H9 (cell line): Measurements from ENCODE around the gene MUC4. TPM values are rescaled to one million over a fixed set of nuclear protein-coding genes. Genes with fewer than 3 reads are reported as not detected.

Source experiments
- DNase-seq: peaks from one replicate; pipeline ENCODE4 v3.0.0-alpha.2; 2017
- H2AFZ ChIP-seq: one replicate; pipeline ENCODE4 v1.6.1; 2013; ENCODE audit warnings: mild to moderate bottlenecking, low read length, control low read depth, moderate library complexity
- H2AK5ac ChIP-seq: 2 replicates; pipeline ENCODE4 v1.6.1; 2013; ENCODE audit warnings: low read length, control low read depth, mixed read lengths; ENCODE audit not compliant: insufficient read length
- H2BK120ac ChIP-seq: one replicate; pipeline ENCODE4 v1.6.1; 2013; ENCODE audit warnings: low read depth, mild to moderate bottlenecking, low read length, control low read depth, inconsistent platforms; ENCODE audit not compliant: poor library complexity, severe bottlenecking
- H2BK12ac ChIP-seq: 2 replicates; pipeline ENCODE4 v1.6.1; 2013; ENCODE audit warnings: low read length, control low read depth, mixed read lengths, low read depth; ENCODE audit not compliant: insufficient read length
- H2BK15ac ChIP-seq: 2 replicates; pipeline ENCODE4 v1.6.1; 2013; ENCODE audit warnings: low read depth, low read length, control low read depth
- H2BK20ac ChIP-seq: one replicate; pipeline ENCODE4 v1.6.1; 2013; ENCODE audit warnings: low read depth, mild to moderate bottlenecking, low read length, control low read depth, inconsistent platforms; ENCODE audit not compliant: poor library complexity, severe bottlenecking
- H2BK5ac ChIP-seq: 2 replicates; pipeline ENCODE4 v1.6.1; 2013; ENCODE audit warnings: low read length, control low read depth, mixed read lengths; ENCODE audit not compliant: insufficient read length
- H3K14ac ChIP-seq: 2 replicates; pipeline ENCODE4 v1.6.1; 2013; ENCODE audit warnings: low read length, control low read depth; ENCODE audit not compliant: insufficient read depth
- H3K18ac ChIP-seq: 2 replicates; pipeline ENCODE4 v1.6.1; 2013; ENCODE audit warnings: low read depth, mild to moderate bottlenecking, mixed read lengths, low read length, control low read depth; ENCODE audit not compliant: insufficient read length
- H3K23ac ChIP-seq: 2 replicates; pipeline ENCODE4 v1.6.1; 2013; ENCODE audit warnings: low read length, control low read depth, mixed read lengths, low read depth; ENCODE audit not compliant: insufficient read length
- H3K23me2 ChIP-seq: 2 replicates; pipeline ENCODE4 v1.6.1; 2013; ENCODE audit warnings: low read depth, mild to moderate bottlenecking, mixed read lengths, low read length, control low read depth; ENCODE audit not compliant: insufficient read length, poor library complexity, severe bottlenecking
- H3K27ac ChIP-seq: 2 replicates; pipeline ENCODE4 v1.5.1; 2013; ENCODE audit warnings: low read length, control low read depth, mixed read lengths, low read depth; ENCODE audit not compliant: insufficient read length
- H3K27me3 ChIP-seq: 2 replicates; pipeline ENCODE4 v1.6.1; 2013; ENCODE audit warnings: low read length, control low read depth, inconsistent platforms; ENCODE audit not compliant: insufficient read depth
- H3K4ac ChIP-seq: 2 replicates; pipeline ENCODE4 v1.6.1; 2013; ENCODE audit warnings: low read depth, mild to moderate bottlenecking, control low read depth, inconsistent platforms, low read length, moderate library complexity
- H3K4me1 ChIP-seq: 2 replicates; pipeline ENCODE4 v1.6.1; 2013; ENCODE audit warnings: low read length, control low read depth, inconsistent platforms; ENCODE audit not compliant: insufficient read depth
- H3K4me2 ChIP-seq: 2 replicates; pipeline ENCODE4 v1.6.1; 2013; ENCODE audit warnings: low read length, control low read depth, mixed read lengths; ENCODE audit not compliant: insufficient read length, insufficient read depth
- H3K56ac ChIP-seq: 2 replicates; pipeline ENCODE4 v1.6.1; 2013; ENCODE audit warnings: low read depth, mild to moderate bottlenecking, mixed read lengths, low read length, control low read depth; ENCODE audit not compliant: insufficient read length
- H3K79me1 ChIP-seq: 2 replicates; pipeline ENCODE4 v1.6.1; 2013; ENCODE audit warnings: low read depth, mild to moderate bottlenecking, moderate library complexity, low read length, control low read depth, inconsistent platforms; ENCODE audit not compliant: insufficient read depth, poor library complexity, severe bottlenecking
- H3K79me2 ChIP-seq: 2 replicates; pipeline ENCODE4 v1.6.1; 2013; ENCODE audit warnings: low read length, control low read depth, inconsistent platforms; ENCODE audit not compliant: insufficient read depth
- H3K9ac ChIP-seq: 2 replicates; pipeline ENCODE4 v1.6.1; 2013; ENCODE audit warnings: low read length, control low read depth, mixed read lengths; ENCODE audit not compliant: insufficient read length; ENCODE audit errors: extremely low read depth
- H3K9me3 ChIP-seq: one replicate; pipeline ENCODE4 v1.6.1; 2013; ENCODE audit warnings: low read depth, low read length, inconsistent platforms; ENCODE audit not compliant: control insufficient read depth
- H3T11ph ChIP-seq: one replicate; pipeline ENCODE4 v1.6.1; 2013; ENCODE audit warnings: mild to moderate bottlenecking, low read length, control low read depth, inconsistent platforms
- H4K20me1 ChIP-seq: one replicate; pipeline ENCODE4 v1.6.1; 2013; ENCODE audit not compliant: control insufficient read depth, insufficient read length, insufficient read depth
- H4K5ac ChIP-seq: 2 replicates; pipeline ENCODE4 v1.6.1; 2013; ENCODE audit warnings: low read depth, mild to moderate bottlenecking, mixed read lengths, low read length, control low read depth; ENCODE audit not compliant: insufficient read length
- H4K8ac ChIP-seq: replicated peaks from 2 replicates; pipeline ENCODE4 v1.6.1; 2013; ENCODE audit warnings: low read length, control low read depth, mixed read lengths, low read depth; ENCODE audit not compliant: insufficient read length
- H4K91ac ChIP-seq: 2 replicates; pipeline ENCODE4 v1.6.1; 2013; ENCODE audit warnings: low read depth, mild to moderate bottlenecking, moderate library complexity, mixed read lengths, low read length, control low read depth; ENCODE audit not compliant: insufficient read length
- H3K27ac Mint-ChIP-seq, 3 experiments: 2 replicates in 2 of 3; 3 replicates in 1 of 3; pipeline ENCODE4 v1.8.0; 2020 to 2021; ENCODE audit warnings: mixed read lengths in 3 of 3, mild to moderate bottlenecking in 1 of 3, moderate library complexity in 1 of 3
- H3K27me3 Mint-ChIP-seq: 2 replicates; pipeline ENCODE4 v1.8.0; 2021; ENCODE audit warnings: low read depth, mild to moderate bottlenecking, moderate library complexity, mixed read lengths
- H3K36me3 Mint-ChIP-seq, 3 experiments: 2 replicates in 2 of 3; 3 replicates in 1 of 3; pipeline ENCODE4 v1.8.0; 2020 to 2021; ENCODE audit warnings: low read depth in 3 of 3, mixed read lengths in 3 of 3; ENCODE audit not compliant: insufficient read depth in 1 of 3
- H3K4me1 Mint-ChIP-seq, 2 experiments: 2 replicates each; pipeline ENCODE4 v1.8.0; 2020; ENCODE audit warnings: mixed read lengths in 2 of 2
- H3K4me3 Mint-ChIP-seq, 2 experiments: 2 replicates in 1 of 2; 3 replicates in 1 of 2; pipeline ENCODE4 v1.8.0; 2020 to 2021; ENCODE audit warnings: mild to moderate bottlenecking in 2 of 2, mixed read lengths in 2 of 2, moderate library complexity in 1 of 2
- H3K9me3 Mint-ChIP-seq, 2 experiments: 2 replicates in 1 of 2; 3 replicates in 1 of 2; pipeline ENCODE4 v1.8.0; 2020; ENCODE audit warnings: mild to moderate bottlenecking in 2 of 2, mixed read lengths in 2 of 2, moderate library complexity in 1 of 2
- WGBS: extraction: QIAGEN DNeasy Blood & Tissue Kit; methylation state at CpG from one replicate; pipeline ENCODE4 v1.1.7; 2013; ENCODE audit warnings: missing lambda C conversion rate, low lambda C conversion rate, mixed read lengths; ENCODE audit not compliant: insufficient read length; ENCODE audit errors: extremely low coverage; 5-methylcytosine and 5-hydroxymethylcytosine counted together
- total RNA-seq: library from RNA; stranded (reverse); gene quantifications from 2 replicates; pipeline ENCODE4 v1.2.1, GENCODE V29; 2021
- TF ChIP-seq, protein P1 (sequence below): fragments of 200-600 bp; sonication (generic); conservative IDR thresholded peaks from 3 replicates; pipeline ENCODE4 v1.8.0; 2021; ENCODE audit warnings: antibody characterized with exemption, mild to moderate bottlenecking

MUC4 gene
- total RNA-seq, 1 experiment from 2014 or later, result 1.2 TPM

DNA sequence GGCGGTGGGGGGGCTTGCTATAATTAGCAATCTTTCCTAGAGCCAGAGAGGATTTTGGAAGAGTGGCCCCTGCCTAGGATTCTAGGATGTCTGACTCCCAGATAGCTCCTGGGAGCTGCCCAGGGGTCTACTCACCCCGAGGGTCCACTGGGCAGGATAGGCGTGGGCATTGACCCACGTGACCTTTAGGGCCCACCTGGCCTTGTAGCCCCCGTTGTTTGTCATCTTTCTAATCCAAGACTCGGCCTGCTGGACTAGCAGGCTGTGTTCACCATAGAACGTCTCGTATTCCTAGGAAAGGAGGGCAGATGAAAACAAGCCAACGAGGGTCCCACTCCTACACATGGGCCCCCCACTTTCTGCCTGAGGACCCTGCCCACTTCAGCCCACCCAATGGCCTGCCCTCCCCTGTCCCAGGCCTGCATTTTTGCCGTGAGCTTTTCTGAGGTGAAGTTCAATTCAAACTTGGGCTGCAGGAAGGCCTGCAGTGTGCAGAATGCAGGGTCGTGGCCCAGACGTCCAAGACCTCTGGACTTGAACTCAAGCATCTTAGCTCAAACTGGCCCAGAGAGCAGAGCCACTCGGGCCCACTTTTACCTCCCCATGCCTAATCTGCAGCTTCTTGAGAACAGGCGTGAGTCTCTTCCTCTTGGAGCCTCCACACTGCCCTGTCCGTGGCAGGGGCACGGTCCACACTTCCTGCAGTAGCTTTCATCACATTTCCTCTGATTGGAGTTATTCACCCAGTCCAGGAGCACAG, 41.5 kb downstream of the MUC4 start:
- Histone ChIP-seq H3K14ac (no peak overlapping the region), H4K5ac (no peak overlapping the region), H3K9me3 (no peaks in the 10 kb centered on the region), H3K23me2 (peaks cover 2% of the 10 kb centered on the region), H2BK15ac (no peak overlapping the region), H2BK20ac (no peak overlapping the region), H3K4ac (no peak overlapping the region), H3K27me3 (no peaks in the 10 kb centered on the region), H3K4me1 (no peaks in the 10 kb centered on the region), H4K20me1 (no peaks in the 10 kb centered on the region), H4K91ac (no peak overlapping the region), H4K8ac (no peak overlapping the region), H2AK5ac (no peak overlapping the region), H3K18ac (no peak overlapping the region), H3K4me2 (no peak overlapping the region), H3K79me1 (no peaks in the 10 kb centered on the region), H3K27ac (no peak overlapping the region), H2AFZ (no peak overlapping the region), H3K56ac (no peak overlapping the region), H3K9ac (no peak overlapping the region), H3K79me2 (no peaks in the 10 kb centered on the region), H3K23ac (no peak overlapping the region), H2BK120ac (no peak overlapping the region), H2BK12ac (no peak overlapping the region), H3T11ph (no peak overlapping the region), H2BK5ac (no peak overlapping the region)
- Mint-ChIP-seq H3K4me3 (no peak overlapping the region), H3K9me3 (peaks cover 3 to 10% of the 10 kb centered on the region in 2 experiments; a peak in 4 of 5 replicates), H3K27me3 (no peaks in the 10 kb centered on the region; the same call in none of the 2 replicates), H3K36me3 (peaks cover 0 to 10% (median 2%) of the 10 kb centered on the region in 3 experiments; a peak in 1 of 7 replicates), H3K27ac (no peak overlapping the region), H3K4me1 (no peaks in the 10 kb centered on the region; a peak in 1 of 4 replicates)
- TF ChIP-seq, protein P1, sequence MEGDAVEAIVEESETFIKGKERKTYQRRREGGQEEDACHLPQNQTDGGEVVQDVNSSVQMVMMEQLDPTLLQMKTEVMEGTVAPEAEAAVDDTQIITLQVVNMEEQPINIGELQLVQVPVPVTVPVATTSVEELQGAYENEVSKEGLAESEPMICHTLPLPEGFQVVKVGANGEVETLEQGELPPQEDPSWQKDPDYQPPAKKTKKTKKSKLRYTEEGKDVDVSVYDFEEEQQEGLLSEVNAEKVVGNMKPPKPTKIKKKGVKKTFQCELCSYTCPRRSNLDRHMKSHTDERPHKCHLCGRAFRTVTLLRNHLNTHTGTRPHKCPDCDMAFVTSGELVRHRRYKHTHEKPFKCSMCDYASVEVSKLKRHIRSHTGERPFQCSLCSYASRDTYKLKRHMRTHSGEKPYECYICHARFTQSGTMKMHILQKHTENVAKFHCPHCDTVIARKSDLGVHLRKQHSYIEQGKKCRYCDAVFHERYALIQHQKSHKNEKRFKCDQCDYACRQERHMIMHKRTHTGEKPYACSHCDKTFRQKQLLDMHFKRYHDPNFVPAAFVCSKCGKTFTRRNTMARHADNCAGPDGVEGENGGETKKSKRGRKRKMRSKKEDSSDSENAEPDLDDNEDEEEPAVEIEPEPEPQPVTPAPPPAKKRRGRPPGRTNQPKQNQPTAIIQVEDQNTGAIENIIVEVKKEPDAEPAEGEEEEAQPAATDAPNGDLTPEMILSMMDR, result no peak
- DNase-seq, result no peak
- WGBS, result no CpG with 5 or more reads among the region's 16 CpGs
